GM10847 (cell line): ENCODE measurements around the gene GIPC3.

ENCODE experiments used
- POLR2A ChIP-seq: IDR thresholded peaks from 2 replicates; pipeline ENCODE4 v1.6.1; 2011; ENCODE audit not compliant: insufficient read length; ENCODE audit errors: extremely low read depth

The GIPC3 gene, protein sequence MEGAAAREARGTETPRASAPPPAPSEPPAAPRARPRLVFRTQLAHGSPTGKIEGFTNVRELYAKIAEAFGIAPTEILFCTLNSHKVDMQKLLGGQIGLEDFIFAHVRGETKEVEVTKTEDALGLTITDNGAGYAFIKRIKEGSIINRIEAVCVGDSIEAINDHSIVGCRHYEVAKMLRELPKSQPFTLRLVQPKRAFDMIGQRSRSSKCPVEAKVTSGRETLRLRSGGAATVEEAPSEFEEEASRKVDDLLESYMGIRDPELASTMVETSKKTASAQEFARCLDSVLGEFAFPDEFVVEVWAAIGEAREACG

DNA sequence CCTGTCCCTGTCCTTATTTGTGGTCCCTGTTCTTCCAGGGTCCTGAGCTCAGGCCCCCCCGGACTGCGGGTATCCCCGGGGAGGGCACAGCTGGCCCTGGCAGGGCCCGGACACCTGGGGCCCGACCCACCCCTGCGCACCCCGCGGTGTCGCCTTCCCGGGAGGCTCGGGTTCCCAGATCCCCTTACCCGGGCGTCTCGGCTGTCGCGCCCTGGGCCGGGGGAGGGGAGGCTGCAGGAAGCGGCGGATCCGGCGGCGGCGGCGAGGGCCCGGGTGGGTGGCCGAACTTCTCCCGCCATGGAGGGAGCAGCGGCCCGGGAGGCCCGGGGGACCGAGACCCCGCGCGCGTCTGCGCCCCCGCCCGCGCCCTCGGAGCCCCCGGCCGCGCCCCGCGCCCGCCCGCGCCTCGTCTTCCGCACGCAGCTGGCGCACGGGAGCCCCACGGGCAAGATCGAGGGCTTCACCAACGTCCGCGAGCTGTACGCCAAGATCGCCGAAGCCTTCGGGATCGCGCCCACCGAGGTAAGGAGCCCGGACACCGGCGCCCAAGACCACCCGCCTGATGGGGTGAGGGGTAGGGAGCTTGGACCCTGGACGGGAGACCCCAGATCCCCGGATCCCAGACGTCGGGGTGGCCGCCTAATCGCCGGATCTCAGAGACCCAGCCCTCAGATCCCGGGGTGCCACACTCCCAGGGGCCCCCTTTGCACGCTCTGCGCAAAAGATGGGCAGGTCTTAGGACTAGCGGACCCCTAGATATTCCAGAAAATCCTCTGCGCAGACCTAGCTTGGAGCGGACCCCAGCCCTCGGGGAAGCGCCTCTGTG, at the start of gene GIPC3:
GIPC3 (plus strand) TSS at position 178 of the 826 bp plus-strand sequence; CDS start at position 298, 120 bp downstream.
- TF ChIP-seq POLR2A = no peak

DNA sequence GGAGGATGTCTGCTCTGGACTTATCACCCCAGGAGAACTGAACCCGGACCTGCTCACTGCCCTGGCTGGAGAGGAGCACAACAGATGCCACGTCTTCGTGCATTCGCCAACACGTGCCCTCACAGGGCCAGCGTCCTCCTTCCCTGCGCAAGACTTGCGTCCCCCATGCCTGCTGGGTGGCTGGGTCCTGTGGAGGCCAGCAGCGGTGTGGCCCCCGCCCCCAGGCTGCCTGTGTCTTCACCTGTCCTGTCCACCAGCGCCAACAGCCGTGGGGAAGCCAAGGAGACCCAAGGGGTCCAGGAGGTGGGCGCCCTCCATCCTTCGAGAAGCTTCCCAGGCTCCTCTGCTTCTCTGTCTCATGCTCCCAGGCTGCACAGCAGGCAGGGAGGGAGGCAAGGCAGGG, 49.7 kb upstream of the GIPC3 start:
- no peak for TF ChIP-seq POLR2A

DNA sequence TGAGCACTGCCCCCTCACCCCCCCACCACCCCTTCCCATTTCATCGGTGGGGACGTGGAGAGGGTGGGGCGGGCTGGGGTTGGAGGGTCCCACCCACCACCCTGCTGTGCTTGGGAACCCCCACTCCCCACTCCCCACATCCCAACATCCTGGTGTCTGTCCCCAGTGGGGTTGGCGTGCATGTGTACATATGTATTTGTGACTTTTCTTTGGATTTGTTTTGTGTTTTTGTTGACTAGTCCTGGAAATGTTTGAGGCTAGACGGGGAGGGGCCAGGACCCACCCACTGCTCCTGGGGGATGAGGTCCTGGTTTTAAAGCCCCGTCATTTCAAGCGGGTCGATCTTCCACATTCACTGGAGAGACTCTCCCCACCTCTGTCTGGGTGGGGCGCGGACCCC, 49.3 kb upstream of the GIPC3 start:
- TF ChIP-seq POLR2A = no peak

DNA sequence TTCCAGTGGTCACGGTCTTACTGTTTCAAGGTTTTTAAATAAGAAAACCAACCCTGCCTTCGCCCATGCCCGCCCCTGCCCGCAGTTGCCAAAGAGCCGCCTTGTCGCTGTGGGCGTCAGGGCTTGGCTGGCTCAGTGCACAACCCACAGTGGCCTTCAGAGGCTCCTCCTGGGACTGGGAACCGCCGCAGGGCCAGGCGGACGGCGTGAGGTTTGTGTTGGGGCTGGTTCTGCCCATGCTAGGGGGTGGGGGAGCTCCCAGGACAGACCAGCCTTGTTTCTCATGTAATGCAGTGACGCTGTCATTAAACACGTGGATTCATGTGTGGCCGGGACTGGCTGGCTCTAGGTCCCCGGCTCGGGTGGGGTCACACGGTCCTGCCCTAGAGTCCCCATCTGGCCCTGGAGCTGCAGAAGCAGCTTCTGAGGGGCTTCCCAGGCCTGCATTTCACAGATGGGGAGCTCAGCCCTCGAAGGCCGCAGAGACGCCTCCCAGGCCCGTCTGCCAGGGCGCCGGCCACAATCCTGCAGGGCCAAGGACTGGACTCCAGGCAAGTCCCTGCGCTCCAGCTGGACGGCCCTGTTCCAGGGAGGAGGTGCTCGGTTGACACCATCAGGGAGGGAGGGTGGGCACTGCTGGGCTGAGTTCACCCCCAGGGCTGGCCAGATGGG, 48.7 kb upstream of the GIPC3 start:
- no peak for TF ChIP-seq POLR2A

DNA sequence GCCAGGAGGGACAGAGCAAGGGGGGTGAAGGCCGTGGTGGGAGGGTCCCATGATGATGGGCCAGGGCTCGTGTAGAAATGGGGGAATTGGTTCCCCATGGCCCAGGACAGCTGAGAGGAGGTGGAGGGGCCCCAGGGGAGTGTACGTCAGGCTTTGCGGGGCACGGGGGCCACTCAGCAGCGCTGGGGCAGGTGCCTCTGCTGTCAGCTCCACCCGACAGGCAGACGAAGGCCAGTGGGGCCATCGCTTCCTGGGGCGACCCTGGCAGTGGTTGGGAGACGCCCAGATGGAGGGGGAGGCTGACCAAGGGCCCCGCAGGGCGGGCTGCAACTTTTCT, 48.2 kb upstream of the GIPC3 start:
- no peak for TF ChIP-seq POLR2A

DNA sequence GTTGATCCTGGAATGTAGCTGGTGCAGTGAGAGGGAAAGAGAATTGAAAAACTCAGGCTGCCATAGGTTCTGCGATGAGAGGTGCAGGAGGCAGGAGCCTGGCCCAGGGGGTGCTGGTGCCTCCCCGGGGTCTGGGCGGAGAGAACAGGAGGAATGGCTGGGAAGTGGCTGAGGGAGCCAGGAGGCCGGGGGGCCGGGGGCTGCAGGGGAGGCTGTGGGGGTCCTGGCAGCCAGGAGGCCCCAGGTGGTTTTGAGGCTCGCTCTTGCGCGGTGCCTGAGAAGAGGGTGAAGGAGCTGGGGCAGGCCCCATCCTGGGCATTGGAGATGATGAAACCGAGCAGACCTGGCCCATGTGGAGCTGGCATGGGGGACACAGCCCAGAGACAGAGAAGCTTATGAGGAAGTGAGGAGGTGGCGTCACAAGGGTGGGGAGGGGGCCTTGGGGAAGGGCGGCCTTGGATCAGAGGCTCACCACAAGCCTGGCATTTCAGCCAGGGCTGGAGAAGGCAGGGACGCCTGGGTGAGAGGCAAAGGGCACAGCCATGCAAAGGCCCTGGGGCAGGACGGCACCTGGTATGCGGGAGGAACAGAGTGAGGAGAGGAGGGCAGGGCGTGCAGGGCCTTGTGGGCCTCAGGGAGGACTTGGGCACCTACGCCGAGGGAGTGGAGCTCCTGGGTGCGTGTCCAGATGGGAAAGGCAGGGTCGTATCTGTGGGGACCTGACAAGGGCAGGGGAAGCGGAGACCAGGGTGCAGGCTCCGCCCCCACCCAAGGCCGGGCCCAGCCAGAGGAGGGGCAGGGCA, 47.6 kb upstream of the GIPC3 start:
- TF ChIP-seq POLR2A = no peak

DNA sequence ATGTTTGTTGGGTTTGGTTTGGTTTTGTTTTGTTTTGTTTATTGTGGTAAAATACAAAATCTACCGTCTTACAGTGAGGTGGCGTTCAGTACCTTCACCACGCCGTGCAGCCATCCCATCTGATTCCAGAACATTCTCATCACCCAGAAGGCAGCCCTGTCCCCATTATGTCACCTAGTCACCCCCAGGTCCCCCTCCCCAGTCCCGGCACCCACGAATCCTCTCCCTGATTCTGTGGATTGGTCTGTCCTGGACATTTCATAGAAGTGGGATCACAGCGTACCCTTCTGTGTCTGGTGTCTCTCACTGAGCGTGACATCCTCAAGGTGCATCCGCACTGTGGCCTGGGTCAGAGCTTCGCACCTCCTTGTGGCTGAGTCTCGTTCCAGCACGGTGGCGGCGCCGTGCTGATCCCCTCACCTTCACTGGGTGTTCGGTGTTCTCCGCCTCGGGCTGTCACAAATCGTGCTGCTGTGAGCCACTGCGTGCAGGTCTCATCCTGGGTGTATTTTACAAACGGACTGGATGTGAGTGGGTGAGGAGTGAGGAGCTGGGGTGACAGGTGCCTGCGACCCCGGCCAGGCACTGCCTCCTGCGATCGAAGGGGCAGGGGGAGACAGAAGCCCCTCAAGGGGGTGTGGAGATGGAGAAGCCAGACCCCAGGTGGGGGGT, 46.9 kb upstream of the GIPC3 start:
- TF ChIP-seq POLR2A = no peak

DNA sequence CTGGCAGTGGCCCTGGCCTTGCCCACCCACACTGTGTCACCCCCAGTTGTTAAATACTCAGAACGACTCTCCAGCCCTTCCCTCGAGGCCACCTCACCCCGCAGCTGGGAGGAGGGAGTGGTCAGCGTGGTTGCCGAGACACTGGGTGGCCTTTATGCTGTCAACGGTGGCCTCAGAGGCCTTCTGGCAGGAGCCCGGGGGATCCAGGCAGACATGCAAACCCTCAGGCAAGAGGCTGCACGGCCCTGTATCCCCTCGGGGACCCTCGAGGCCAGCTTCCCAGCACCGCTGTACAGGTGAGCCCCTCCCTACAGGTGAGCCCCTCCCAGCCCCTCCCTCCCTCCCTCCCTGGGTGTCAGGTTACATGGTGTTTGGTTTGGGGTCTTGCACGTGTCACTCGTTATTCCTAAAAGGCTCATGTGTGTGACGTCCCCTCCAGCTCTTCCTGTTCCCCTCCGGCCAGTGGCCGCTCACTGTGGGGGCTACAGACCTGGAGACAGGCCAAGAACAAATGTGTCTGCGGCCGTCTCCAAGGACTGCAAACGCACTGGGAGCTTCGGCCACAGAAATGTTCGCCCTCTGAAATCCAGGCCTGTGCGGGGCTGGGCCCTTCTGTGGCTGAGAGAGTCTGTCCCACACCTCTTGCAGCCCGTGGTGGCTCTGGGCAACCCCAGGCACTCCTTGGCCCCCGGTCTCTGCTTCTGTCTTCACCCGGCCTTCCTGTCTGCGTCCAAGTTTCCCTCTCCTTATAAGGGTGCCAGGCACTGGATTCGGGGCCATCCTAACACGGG, 46.1 kb upstream of the GIPC3 start, which contains the start of gene TEKTIP1:
TEKTIP1 (plus strand) TSS at position 210 of the 791 bp plus-strand sequence; CDS start at position 214, 4 bp downstream.
- no peak for TF ChIP-seq POLR2A

DNA sequence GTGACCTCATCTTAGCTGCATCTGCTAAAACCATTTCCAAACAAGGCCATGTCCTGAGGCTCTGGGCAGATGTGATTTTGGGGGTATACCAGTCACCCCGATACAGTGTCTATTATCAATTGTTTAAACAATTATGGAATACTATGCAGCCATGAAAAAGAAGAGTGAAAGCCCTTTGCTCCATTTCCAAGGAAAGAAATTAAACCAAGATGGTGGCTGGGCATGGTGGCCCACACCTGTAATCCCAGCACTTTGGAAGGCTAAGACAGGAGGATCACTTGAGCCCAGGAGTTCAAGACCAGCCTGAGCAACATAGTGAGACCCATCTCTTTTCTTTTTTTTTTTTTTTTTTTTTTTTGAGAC, 45.5 kb upstream of the GIPC3 start:
- no peak for TF ChIP-seq POLR2A

DNA sequence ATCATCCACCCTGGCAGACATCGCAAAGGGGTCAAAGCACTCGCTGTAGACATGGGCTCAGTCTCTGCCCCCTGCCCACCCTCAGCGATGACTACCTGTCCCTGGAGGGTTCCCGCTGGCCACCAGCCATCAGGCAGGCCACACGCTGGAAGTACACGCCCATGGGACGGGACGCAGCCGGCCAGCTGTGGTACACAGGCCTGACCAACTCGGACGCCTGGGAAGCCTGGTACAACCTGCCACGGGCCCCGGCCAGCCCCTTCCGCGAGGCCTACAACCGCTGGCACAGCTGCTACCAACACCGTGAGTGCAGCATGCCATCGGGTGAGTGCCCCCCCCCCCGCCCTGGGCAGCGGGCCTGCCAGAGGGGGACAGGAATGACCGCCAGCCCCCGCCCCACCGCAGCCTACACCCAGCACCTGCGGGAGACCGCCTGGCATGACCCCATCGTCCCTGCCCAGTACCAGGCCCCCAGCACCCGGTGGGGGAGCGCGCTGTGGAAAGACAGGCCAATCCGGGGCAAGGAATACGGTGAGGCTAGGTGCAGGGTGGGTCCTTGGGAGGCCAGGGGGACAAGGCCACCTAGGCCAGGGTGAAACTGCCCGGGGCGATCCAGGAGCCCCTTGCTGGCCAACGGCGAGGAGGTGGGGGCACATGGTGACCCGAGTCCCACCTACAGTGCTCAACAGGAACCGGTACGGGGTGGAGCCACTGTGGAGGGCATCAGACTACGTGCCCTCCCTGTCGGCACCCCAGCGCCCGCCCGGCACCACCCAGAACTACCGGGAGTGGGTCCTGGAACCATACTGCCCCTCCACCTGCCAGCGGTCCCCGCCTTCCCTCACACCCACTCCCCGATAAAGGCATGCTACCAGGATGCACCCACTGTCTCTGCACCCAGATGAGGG, 41.9 kb upstream of the GIPC3 start:
- no peak for TF ChIP-seq POLR2A

DNA sequence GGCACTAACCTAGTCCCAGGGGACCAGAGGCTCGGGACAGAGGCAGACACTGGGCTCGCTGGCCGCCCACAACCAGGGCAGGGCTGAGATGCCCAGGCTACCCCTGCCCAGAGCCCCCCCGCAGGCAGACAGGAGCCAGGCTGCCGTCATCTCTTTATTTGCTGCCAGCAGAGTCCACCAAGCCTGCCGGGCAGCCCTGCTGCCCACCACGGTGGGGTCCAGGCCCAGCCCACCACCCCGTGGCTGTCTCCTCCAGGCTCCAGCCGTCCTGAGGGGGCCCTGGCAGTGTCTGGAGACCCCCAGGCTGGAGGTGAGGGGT, 41.3 kb upstream of the GIPC3 start:
- TF ChIP-seq POLR2A = no peak

DNA sequence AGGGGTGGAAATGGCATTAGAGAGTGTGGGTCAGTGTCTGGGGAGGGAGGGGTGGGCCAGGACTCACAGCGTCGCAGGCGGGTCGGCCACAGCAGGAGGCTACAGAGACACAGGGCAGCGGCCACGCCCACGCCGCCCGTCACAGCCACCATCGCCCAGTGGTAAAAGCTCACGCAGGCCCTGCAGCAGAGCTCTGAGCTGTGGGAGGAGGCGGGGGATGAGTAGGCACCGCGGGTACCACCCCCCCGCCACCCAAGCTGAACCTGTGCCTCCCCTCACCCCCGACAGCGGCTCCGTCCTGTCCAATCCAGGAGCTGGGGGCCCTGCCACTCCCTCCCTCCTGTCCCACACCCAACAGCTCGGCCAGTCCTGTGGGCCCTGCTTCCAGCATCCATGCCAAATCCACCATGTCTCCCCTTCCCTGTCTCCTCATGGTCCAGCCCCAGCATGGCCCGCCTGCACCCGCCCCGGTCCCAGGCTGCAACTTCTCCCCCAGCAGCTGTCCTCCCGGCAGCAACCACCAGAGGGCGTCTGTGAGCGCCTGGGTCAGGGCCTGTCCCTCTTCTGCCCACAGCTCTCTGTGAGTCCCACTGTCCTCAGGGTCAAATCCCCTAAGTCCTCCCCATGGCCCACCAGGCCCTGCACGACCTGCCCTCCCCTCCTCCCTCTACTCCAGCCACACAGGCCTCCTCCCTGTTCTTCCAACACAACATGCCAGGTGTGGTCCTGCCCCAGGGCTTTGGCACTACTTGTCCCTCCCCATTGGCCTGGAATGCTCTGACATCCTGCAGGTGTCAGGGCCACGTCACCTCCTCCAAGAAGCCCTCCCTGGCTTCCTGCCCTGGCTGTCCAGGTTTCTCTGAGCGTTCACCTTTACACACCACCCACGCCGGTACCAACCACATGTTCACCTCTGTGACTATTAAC, 40.3 kb upstream of the GIPC3 start:
- no peak for TF ChIP-seq POLR2A
